Stimulated activated CD4-positive, alpha-beta T cell treated with anti-CD3 and anti-CD28 coated beads, Interleukin-1b, Interleukin-23, amount 100 ng/mL, for 48 hours (primary cell): ENCODE data around the gene PRPS1.
"Not testable (repeated sequence)": the region's sequence is repeated elsewhere in the genome, so short reads cannot be mapped to it uniquely, and the experiment has no call there.

Experiments
- DNase-seq: peaks from one replicate; pipeline ENCODE4 v3.0.0-alpha.2; 2020

Gene PRPS1

DNA sequence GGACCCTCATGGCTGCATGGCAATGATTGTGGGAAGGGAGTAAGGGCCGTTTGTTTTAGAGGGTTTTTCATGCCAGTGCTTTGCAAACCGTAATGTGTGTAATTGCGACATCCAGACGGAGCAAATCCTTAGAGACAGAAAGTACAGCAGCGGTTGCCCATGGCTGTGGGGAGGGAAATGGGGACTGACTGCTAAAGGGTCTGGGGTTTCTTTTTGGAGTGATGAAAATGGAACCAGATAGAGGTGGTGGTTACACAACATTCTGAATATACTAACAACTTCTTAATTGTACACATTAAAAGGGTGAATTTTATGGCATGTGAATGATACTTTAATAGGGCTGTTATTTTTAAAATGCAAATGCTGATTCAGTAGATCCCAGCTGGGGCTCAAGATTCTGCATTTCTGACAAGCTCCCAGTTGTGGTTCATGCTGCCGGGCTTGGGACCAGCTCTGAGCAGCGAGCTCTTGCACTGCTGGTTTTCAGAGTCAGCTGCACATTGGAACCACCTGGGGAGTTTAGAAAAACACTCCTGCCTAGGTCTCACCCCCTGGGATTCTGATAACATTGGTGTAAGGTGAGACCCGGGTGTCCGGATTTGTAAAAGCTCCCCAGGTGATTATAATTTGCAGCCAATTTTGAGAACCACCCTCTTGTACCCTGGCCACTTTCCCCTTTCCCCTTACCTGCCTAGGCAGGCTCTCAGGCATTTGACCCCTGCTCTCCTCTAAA, 47.7 kb downstream of the PRPS1 start:
- DNase-seq = peak; percentile 3

- DNase-seq = peak; percentile 58
Observed at GRCh38 chrX:107676559-107677378, 48.5 kb downstream of the PRPS1 start.

DNA sequence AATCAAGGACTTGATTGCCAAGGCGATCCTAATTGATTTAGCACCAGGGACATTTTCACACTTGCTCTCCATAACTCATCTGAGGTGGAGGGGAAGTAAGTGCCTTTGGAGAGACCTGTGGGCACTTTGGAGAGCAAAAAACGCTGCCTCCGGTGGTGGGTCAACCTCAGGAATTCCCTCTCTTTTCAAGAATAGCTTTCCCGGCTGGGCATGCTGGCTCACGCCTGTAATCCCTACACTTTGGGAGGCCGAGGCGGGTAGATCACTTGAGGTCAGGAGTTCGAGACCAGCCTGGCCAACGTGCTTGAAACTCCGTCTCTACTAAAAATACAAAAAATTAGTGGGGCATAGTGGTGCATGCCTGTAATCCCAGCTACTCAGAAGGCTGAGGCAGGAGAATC, 49.2 kb downstream of the PRPS1 start:
- no peak for DNase-seq

GRCh38 chrX:107677909-107678308, 49.6 kb downstream of the PRPS1 start:
- DNase-seq = no peak

DNA sequence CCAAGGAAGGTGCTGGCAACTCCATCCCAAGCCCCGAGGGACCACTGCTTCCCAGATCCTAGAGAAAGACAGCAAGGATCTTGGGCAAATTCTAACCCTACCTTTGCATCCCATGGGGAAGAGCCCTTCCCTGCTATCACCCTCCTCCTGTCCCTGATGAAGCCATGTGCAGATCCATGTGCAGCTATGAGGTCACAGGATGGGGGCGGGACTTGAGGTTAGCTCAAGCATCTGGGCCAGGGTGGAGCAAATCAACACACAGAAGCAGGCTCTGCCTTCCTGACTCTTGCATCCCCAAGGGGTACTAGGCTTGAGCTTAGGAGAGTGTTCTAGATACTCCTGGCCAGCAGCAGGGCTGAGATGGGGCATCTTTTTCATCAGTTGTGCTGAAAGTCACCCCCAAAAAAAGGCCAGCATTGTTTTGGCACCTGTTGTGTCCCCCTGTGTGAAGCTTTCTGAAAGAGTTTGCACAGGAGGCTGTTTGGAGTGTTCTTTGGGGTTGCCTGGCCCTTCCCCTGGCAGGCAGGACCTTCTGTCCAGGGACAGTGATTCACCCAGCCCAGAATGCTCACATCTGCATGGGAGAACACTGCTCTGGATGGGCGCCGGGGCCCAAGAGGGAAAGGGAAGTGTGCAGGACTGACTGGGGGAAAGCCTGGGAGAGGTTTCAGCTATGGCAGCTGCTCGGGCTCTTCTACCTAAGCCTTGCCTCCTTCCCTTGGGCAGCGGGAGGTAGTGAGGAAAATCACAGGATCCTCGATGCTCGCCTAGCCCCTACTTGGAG, 50.8 kb downstream of the PRPS1 start:
- peak; percentile 73 for DNase-seq

DNA sequence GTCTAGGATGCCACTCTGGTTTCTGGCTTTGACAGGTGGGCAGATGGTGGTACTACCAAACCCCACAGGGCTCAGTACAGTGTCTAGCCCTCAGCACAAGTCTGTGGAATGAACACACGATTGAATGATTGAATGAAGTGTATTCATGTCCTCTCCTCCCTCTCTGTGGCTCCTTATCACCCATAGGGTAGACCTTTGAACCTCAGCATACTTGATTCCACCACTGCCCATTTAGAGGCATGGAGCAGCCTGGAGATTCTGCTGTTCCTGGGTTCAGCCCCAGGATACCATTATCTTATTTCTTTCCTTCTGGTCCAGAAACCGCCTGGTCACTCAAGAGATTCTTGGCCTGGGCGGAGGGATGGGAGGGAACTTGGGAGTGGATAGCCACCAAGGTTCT, 53.9 kb downstream of the PRPS1 start:
- no peak for DNase-seq

DNA sequence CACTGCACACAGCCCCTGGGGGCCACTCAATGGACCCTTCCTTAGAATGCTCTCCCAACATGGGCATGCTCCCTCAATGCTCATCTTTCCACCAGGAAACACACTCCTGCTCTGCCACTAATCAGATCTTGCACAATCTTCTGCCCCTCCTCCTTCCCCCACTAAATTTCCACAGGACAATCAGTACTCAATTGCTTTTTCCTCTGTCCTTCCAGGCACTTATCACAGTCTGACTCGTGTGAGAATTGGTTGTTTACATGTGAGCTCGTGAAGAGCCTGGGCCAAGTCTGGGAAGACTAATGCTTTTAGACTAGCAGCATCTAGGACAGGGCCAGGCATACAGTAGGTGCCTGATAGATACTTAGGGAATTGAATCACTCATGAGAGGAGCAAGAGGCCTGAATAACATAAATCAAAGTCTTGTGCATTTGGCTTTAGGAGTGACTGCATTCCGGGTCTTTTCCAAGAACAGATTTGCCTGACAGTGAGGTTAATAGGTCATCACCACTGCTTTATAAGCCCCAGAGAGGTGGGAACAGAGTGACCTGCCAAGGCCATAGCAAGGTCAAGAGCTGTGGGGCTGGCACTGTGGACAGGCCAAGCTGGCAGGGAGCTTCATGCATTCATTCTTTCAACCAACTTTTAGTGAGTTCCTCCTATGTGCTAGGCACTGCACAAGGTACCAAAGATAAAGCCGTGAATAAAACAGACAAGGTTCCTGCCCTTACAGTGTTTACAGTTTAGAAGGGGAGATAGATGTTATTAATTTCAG, 55.0 kb downstream of the PRPS1 start:
- no peak for DNase-seq

DNA sequence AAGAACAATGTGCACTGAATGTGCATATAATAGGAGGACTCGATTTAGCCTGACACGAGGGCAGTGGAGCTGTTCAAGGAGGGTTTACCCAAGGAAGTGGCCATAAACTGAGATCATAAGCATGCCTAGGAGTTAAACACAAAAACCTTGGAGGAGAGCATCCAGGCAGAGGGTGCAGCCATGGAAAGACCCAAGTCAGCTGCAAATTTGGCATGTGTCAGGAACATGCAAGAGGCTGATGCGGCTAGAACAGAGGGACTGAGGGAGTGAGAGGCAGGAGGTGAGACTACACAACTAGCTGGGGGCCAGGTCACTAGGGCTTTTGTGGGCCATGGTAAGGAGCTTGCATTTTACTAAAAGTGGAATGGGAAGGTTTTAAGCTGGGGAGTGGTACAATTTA, 55.6 kb downstream of the PRPS1 start:
- DNase-seq = no peak

DNA sequence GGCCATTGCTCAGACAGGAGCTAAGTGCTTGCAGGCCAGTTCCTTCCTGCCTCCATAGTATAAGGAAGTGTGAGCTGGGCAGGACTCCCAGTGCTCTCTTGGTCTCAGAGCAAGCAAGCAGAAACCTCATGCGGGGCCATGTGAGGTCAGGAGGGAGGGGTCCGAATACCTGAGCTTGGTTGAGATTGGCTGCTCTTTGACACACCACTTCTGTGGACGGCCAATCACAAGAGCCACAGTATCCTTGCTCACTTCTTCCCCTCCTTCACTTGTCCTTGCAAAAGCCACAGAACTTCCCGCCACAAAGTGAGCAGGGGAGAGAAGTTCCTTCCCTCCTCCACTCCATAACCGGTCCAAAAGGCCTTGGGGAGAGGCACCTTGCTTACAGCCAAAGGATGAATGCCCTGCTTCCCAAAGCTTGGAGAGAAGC, 56.7 kb downstream of the PRPS1 start:
- DNase-seq = peak; percentile 17

GRCh38 chrX:107685586-107685985, 57.3 kb downstream of the PRPS1 start:
- not testable (repeated sequence) for DNase-seq

DNA sequence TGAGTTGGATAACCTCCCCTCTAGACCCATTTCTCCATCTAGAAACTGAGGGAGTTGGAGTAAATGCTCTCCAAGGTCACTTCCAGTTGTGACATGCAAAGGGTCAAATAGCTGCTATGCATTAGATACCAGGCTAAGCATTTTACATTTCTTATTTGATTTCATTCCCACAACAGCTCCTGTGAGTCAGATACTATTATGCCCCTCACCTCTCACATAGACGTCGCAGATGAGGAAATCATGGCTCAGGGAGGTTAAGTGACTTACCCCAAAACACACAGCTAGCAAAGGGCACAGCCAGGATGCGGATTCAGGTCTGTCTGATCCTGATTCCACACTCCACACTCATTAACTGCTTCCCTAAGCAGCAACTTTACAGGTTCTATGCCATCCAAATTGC, 57.7 kb downstream of the PRPS1 start:
- DNase-seq = no peak

GRCh38 chrX:107686792-107687191, 58.5 kb downstream of the PRPS1 start:
- DNase-seq = no peak

DNA sequence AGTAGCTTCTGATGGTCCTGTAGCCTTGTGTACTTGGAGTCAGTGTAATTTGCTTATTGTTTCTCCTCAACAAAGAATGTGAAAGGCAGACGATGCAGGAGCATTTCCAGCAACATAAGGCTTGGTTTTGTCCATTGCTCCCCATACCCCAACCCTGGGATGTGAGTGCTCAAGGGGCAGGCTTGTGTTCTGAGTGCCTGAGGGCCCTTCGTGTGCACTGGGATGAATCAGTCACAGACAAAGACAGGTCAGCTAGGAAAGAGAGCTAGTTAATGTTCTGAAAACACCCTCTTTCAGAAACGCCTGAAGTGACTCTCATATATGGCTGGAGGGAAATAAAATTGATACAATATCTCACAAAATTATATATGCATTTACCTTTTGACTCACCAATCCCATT, 59.1 kb downstream of the PRPS1 start:
- DNase-seq = no peak

DNA sequence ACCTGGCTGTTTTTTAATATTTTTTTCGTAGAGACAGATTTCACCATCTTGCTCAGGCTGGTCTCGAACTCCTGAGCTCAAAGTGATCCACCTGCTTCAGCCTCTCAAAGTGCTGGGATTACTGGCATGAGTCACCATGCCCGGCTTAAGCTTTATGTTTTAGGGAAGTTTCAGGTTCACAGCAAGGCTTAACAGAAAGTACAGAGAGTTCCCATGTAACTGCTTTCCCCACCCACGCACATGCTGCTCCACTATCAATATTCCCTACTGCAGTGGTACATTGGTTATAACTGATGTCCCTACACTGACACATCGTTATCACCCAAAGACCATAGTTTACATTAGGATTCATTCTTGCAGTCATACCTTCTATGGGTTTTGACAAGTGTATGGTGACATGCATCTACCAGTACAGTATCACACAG, 62.7 kb downstream of the PRPS1 start:
- no peak for DNase-seq

- DNase-seq = no peak
Observed at GRCh38 chrX:107699616-107700015, 71.3 kb downstream of the PRPS1 start.

- no peak for DNase-seq
Observed at GRCh38 chrX:107700317-107700774, 72.0 kb downstream of the PRPS1 start.
